ENCODE results near the gene MTRFR.
"Not testable (repeated sequence)": the region's sequence is repeated elsewhere in the genome, so short reads cannot be mapped to it uniquely, and the experiment has no call there.

The MTRFR gene

DNA sequence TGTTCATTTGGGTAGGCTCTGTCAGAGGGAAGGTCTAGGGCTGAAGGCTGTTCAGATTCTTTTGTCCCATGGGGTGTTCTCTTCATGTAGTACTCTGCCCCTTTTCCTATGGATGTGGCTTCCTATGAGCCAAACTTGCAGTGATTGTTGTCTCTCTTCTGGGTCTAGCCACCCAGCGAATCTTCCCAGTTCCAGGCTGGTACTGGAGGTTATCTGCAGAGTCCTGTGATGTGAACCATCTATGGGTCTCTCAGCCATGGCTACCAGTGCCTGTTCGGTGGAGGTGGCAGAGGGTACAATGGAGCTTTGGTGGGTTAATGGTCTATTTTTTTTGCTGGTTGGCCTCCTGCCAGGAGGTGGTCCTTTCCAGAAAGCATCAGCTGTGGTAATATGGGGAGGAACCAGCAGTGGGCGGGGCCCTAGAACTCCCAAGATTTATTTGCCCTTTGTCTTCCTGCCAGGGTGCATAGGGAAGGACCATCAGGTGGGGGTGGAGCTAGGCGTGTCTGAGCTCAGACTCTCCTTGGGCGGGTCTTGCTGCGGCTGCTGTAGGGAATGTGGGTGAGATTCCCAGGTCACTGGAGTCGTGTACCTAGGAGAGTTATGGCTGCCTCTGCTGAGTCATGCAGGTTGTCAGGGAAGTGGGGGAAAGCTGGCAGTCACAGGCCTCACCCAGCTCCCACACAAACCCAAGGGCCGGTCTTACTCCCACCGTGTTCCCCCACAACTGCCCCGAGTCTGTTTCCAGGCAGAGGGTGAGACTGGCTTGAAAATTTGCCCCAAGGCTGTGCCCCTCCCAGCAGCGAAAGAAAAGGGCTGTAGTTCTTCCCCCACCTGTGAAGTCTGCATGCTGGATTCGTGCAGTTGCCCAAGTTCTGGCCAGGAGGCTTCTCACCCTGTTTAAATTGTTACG, 17.5 kb downstream of the MTRFR start:
- no peak for DNase-seq

DNA sequence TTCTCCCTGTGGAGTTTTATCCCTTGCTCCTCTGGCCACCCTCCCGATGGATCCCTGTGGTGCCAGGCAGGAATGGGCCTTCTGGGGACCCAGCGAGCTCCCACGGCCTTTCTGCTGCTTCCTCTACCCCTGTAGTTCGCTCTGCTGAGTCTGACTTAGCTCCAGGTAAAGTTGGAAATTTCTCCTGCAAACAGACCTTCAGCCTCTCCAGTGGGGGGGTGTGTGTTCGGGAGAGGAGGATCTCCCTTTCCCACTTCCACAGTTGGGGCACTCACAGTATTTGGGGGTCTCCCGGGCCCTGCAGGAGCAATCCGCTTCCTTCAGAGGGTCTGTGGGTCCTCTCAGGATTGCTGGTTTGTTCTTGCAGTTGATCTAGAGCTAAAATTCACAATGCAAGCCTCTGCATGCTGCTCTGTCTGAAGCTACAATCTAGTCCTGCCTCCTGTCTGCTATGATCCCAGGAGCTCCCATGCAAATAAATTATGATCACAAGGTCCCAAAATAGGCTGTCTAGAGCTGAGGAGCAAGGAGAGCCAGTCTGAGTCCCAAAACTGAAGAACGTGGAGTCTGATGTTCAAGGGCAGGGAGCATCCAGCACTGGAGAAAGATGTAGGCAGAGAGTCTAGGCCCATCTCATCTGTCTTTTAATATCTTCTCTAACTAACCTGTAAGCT, 18.3 kb downstream of the MTRFR start:
- no peak for DNase-seq

DNA sequence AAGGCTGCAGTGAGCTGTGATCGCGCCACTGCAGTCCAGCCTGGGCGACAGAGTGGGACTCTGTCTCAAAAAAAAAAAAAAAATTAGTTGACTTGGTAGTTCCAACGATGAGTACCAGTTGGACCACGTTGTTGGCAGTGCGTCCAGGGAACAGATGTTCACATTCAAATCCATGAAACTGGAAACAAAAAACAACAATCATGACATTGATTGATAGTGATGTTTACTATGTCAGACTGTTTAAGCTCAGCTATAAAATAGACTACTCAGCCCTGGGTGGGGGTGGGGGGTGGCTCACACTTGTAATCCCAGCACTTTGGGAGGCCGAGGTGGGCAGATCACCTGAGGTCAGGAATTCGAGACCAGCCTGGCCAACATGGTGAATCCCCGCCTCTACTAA, 19.1 kb downstream of the MTRFR start:
- DNase-seq = not testable (repeated sequence)

DNA sequence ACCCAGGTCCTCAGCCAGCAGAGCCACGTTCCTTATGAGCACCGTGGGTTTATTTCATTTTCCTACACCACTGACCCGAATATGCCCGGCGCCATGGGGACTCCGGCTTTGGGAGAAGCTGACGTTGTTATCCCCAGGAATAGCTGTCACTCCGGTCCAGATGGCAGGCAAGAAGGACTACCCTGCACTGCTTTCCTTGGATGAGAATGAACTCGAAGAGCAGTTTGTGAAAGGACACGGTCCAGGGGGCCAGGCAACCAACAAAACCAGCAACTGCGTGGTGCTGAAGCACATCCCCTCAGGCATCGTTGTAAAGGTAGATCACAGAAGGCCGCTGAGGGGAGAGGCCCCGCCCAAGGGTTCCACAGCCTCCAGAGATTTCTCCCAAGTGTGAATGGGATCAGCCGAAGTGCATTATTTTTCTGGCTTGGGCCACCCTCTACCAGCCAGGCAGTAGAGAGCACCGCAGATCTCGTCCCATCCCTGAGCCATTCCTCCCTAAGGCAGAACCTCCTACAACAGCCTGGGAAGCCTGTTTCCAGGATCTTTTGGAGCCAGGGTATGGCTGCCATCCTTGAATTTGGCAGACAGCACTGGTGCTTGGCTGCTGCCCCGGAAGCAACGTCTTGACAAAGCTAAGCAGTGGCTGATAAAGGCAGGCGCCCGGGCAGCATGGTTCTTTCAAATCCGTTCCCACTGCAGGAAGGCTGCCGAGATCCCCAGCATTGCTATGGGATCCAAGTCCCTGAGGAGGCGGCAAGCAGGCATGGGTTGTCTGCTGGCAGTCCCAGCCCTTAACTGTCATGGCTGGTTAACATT, 20.6 kb downstream of the MTRFR start:
- DNase-seq = no peak

DNA sequence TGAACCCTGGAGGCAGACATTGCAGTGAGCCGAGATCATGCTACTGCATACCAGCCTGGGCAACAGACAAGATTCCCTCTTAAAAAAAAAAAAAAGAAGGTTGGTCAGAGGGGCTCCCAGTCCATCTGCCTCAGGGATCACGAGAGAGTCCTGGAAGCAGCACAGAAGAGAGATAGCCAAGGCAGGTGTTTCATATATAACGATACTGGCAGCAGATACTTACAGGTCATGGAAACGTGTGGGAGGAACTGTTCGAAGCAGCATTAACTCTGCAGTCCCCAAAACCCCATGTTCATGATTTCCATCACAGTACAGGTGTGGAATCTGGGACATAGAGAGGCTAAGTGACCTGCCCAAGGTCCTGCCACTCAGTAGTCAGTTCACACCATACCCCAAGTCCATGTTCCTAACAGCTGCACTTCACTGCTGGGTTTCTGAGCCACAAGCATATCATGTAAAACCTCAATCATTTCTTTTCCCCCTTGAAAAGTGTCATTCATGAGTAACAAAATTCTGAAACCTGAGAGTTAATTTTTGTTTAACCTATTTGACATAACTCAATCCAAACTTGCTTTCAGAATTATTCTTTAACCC, 21.7 kb downstream of the MTRFR start:
- no peak for DNase-seq

DNA sequence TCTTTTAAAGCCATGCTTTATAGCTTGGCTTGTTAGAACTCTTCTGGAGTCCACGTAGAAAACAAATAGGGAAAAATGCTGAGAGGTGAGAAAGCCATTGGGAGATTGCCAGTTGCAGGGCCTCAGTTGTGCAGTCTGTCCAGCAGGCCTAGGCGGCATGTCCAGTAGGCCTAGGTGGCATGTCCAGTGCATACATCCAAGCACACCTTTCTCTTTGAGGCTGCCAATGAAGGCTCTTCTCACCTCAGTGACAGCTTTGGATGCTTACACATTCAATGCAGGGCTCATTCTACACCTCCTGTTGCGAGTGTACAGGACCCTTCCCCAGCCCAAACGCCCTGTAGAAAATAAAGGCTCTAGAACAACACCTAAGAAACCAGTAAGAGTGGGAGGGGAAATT, 25.4 kb downstream of the MTRFR start:
- DNase-seq = no peak

DNA sequence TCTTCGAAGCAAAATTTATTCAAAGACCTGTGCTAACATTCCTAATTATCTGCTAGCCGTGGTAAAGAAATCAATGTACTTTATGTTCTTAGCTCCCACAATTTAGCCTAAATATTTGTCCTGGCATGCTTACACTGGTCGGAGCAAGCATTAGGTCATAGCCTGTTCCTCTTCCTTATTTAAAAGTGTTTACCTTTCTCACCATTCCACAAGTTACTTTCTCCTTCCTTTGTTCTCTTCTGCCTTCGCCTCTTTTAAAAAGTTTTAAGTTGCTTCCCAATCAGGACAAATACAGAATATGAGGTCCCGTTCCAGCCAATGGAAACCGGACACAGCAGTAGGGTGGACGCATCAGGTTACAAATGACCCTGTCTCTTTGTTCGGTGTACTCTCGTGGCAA, 26.8 kb downstream of the MTRFR start:
- no peak for DNase-seq

DNA sequence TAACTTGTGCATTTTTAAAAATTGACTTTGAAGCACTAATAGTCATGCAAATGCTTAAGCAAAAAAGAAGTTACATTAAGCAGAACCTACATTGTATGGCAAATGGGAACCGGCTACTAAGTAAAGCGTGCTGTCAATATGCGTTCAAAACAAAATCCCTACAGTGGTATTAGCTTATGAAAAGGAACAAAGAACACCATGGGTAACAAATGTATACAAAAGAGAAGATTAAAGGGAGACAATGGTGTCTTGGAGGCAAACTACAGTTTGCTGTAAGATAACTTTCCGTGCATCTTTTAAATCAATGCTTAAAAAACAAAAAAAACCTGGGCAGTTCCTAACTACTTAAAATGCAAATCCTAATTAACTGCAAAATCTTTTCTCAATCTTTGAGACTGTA, 28.0 kb downstream of the MTRFR start:
- DNase-seq = no peak

DNA sequence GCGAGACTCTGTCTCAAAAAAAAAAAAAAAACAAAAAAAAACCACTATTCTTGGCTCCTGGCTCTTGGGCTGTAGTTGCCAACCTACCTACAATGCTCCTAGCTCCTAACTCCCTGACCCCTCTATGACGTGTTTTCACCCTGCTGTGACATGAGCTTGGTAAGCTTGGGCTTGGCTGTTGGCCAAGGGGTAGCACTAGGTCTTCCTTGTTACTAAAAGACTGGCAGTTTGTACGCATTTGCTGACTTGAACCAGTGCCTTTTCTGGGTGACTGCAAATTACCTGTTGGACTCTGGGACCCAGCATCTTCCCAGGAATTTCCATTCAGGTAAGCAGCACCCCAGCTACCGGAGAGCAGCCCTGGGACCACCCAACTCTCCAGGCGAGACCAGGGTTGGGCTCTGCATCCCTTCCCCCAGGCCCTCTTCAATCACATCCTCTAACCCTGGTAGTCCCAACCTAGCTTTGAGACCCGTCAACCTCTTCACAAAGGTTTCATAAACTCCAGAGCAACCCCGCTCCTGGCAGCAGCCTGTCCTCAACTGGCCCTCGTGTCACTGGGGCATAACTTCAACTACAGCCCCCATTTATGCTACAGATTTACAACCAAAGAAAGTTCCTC, 30.1 kb downstream of the MTRFR start:
- DNase-seq = no peak

DNA sequence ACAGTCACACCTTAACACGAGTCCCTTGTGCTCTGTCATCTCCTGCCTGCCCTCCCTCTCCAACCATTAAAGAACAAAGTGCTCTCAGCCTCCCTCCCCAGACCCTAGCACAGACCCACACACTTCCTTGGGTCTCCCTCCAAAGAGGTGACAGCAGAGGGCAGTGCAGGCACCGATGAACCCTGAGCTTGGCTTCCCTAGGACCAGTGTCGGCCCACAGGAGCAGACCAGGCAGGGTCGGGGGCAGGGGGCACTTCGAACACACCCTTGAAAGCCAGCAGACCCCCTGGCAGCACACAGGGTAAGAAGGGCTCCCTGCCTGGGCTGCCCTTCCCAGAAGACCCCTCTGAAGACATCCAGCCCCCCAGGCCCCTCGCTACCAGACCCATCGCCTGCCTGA, 31.4 kb downstream of the MTRFR start:
- DNase-seq = no peak

DNA sequence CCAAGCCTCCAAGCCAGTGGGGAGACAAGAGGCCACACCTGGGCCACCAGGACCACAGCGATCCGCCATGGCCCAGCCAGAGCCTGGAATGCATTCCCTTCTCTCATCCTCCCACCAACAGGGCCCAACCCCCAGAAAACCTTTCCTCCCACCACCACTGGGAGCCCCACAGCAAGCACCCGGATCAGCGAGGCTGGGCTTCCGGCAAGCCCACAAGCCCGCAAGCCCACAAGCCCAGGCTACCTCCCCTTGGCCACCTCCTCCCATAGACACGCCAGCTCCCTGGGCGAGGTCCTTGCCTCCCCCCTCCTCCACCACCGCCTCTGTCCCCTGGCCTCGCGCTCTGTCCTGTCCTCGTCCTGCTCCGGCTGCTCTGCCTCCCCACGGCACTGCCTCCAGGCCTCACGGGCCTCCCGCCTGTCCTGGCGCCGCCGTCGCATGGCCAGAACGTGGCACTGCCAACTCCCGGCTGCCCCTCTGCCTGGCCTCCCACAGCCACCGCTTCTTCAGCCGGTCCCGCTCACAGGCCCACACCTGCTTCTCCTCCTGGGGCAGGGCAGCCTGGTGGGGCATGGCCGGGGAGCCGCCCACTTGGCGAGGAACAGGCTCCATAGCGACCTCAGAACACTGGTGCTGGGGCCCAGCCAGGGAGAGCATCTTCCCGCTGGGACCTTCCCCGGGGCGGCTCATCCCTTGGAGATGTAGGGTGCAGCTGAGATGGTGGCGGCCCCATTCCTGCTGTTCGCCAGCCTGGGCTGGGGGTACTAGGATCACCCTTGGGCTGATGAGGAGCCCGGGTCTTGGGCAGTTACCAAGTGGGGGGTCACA, 32.8 kb downstream of the MTRFR start:
- DNase-seq = no peak

DNA sequence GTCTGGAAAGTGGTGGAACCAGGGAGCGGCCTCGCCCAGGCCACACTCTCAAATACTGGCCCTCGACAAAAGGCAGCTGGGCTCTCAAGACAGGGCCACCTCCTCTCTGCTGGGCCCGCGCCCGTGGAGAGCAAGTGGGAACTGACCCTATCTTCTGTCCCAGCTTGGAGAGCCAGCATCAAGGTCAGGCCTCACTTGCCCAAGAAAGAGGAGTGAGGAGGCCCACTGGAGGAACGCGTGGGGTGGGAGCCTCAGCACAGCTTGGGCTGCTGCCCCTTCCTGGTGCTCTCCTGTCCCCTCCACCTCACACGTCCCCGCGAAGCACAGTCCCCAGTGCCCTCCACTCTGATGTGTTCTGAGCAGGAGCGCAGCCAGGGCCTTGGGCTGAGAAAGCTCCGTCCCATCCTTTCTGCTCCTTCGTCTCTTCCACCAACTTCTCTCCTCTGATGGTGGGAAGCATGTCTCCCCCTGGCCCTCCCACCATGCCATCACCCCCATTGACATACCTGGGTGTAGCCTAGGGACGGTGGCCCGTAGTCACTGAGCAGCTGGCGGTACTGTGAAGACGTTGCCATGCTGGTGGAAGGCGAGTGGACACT, 33.5 kb downstream of the MTRFR start:
- DNase-seq = no peak

DNA sequence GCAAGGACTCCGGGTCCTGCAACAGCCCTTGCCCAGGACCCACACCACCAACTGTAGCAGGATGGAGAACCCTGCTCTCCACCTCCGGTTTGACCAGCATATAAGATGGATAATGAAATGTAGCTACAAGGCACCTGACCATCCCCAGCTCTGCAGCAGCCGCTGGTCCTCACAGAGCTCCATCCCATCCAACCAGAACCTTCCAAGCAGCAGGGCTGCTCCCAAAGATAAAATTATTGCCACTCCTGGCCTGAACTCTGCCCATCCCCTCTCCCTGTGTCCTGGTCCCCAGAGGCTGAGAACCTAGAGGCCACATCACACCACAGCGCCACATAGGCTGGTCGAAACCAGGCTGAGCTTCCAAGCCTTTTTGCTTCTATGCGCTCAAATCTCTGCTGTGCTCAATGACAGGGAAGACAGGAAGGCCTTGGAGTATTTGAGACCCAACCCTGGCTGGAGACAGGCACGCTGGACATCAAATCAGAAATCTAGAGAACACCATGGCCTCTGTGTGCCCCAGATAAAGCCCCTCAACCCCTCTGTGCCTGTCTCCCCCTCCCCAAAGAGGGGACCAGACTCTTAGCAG, 34.2 kb downstream of the MTRFR start:
- DNase-seq = no peak

DNA sequence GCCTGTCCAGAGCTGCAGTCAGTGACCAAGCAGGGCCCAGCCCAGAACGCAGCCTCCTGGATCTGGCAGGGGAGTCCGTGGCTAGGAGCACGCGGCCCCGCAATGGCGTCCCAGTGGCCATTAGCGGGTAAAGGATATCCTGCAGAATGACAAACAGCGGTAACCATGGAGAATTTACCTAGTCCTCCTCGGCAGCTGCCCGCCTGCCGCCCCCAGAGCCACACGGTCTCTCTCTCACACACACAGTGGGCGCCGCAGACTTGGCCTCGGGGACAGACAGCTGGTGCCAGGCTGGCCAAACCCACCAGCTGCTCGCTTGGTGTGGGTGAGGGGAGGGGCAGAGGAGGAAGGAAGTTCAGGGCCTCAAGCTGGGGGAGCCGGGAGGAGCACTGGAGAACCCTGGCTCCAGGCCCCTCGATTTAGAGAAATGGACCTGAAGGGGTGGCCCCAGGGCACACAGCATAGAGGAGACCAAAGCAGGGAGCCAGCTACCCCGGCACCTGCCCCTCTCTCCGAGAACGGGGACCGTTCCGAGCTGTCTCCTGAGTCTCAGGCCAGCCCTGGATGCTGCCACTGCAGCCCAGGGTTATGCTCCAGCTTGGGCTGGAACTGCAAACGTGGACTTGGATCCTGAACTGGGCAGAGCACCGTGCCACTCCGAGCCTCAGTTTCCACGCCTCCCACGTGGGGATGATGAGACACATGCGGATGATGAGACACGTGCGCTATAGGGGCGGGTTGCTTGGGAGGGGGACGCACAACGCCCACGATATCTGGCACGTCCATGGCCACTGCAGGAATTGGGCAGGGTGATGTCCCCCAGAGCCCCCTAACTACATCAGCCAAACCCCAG, 35.0 kb downstream of the MTRFR start:
- DNase-seq = no peak

DNA sequence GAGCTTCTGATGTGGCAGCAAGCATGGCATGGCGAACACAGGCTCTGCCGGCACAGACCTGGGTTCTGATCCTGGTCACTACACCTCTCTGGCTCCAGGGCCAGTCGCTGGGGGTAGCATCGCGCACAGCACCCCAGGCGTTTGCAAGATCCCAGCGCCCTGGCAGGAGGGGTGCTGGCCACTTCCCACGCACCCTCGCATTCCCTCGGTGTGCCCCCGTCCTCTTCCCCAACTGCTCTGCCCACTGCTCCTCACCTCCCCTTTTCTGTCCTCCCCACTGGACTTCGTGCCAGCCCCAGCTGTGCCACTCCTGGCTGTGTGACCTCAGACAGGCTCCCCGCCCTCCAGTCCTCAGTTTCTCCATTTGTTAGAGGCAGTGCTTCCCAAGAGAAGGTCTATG, 35.6 kb downstream of the MTRFR start:
- DNase-seq = no peak

DNA sequence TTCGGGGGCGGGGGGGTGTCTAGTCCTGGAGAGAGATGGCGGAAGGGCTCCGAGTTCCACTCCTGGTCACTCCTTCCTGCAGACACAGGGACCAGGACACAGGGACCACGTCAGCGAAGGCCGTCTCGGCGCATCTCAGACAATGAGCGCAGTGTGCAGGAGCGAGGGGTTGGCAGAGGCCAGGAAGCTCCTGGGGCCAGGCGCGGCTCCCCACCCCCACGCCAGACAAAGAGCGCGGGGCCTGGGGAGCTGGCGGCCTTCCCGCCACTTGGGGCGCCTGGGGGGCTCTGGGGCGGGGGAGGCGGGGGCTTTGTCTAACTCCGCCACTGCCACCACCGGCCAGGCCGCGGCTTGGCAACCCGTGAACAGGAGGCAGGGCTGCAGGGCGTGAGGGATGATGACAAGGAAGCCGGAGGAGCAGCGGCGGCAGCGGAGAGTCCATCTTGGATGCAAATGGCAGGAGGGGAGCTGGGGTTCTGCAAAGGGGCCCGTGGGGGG, 36.2 kb downstream of the MTRFR start:
- DNase-seq = peak in 1 of 2 experiments; percentile 14

DNA sequence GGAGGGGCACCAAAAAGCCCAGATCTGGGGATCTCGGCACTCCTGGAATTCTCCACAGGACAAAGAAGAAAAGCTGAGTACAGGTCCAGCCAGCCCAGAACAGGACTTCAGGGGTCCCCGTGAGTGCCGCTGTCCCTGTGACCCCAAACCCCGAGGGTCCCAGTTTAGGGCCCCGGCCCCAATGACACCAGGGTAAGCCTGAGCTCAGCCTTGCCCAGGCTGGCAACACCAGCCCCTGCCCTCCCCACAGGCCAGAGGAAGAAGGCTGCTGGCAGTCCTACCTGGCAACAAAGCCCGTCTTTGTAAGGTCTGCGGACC, 36.6 kb downstream of the MTRFR start:
- DNase-seq = no peak

DNA sequence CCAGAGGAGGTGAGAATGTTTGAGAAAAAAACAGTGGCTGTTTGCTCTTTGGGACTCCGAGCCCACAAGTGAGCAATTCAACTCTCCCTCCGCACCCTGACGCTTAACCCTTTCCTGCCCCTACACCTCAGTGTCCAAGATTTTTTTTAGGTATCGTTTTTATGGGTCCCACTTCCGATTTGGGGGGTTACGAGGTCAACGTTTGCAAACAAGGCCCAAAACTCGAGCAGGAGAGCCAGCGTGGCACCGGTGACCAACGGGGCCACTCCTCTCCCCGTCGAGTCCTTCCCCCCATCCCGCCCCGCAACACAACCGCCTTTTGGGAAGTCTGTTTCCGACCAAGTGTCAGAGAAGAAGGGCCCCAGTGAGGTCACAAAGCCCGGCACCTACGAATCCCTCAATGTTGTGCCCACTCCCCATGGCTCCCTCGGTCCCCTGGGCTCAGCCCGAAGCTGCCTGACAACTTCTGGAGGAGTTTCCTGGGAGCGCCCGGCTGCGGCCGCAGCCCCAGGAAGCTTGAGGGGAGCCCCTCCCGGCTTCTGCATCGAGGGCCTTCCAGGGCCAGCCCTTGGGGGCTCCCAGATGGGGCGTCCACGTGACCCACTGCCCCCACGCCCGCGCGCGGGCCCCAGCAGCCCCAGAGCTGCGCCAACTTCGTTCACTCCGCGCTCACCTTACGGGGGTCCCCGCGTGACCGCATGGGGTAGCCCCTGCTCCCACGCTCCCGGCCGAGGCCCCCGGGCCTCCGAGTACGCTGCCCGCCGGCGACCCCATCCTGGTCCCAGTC, 37.2 kb downstream of the MTRFR start:
- no peak for DNase-seq

All from activated CD4-positive, alpha-beta T cell treated with anti-CD3 and anti-CD28 coated beads, Interleukin-2, amount 50 U/mL, for 4 hours (primary cell).